H1 (cell line): Measurements from ENCODE around the gene GCSAM. TPM values are rescaled to one million over a fixed set of nuclear protein-coding genes. Genes with fewer than 3 reads are reported as not detected.

Experiments
- CTCF ChIA-PET: fragments of 300-600 bp; sonication (Branson Sonifier 250); formaldehyde crosslinking; loops from one replicate; lab custom pipeline; 2021; ENCODE audit not compliant: partially characterized antibody; lab: Charles Lee
- POLR2A ChIA-PET: fragments of 300-600 bp; sonication (Branson Sonifier 250); formaldehyde crosslinking; loops from one replicate; lab custom pipeline; 2021; ENCODE audit warnings: inconsistent platforms; ENCODE audit not compliant: partially characterized antibody; lab: Charles Lee
- DNase-seq, 2 experiments: peaks; one replicate each; pipeline versions ENCODE4 v3.0.0 to v3.0.0-alpha.2; 2010 to 2022; ENCODE audit warnings: low spot score in 2 of 2, low read depth in 1 of 2, mixed read lengths in 1 of 2
- FAIRE-seq: peaks from 2 replicates; lab custom pipeline; 2011; peaks lifted over from hg19 to GRCh38; lab: Jason Lieb, UNC
- H2AFZ ChIP-seq: 2 replicates; pipeline ENCODE4 v1.8.1; 2012; ENCODE audit warnings: low read length, inconsistent platforms
- H2AK5ac ChIP-seq: 2 replicates; pipeline ENCODE4 v1.6.1; 2013; ENCODE audit warnings: low read depth, low read length
- H2BK120ac ChIP-seq: replicated peaks from 2 replicates; pipeline ENCODE3; 2013; ENCODE audit warnings: low read depth, low read length, inconsistent platforms
- H2BK12ac ChIP-seq: 2 replicates; pipeline ENCODE4 v1.6.1; 2013; ENCODE audit warnings: low read depth, low read length
- H2BK15ac ChIP-seq: 2 replicates; pipeline ENCODE4 v1.6.1; 2013; ENCODE audit warnings: low read length
- H2BK20ac ChIP-seq: 2 replicates; pipeline ENCODE4 v1.6.1; 2013; ENCODE audit warnings: low read length
- H2BK5ac ChIP-seq: 2 replicates; pipeline ENCODE4 v1.6.1; 2013; ENCODE audit warnings: low read depth, low read length
- H3K14ac ChIP-seq: 2 replicates; pipeline ENCODE4 v1.6.1; 2013; ENCODE audit warnings: inconsistent platforms; ENCODE audit not compliant: insufficient read length
- H3K18ac ChIP-seq: 2 replicates; pipeline ENCODE4 v1.6.1; 2013; ENCODE audit warnings: low read length; ENCODE audit errors: extremely low read depth
- H3K23ac ChIP-seq: 2 replicates; pipeline ENCODE4 v1.6.1; 2013; ENCODE audit warnings: inconsistent platforms; ENCODE audit not compliant: insufficient read length
- H3K23me2 ChIP-seq: 2 replicates; pipeline ENCODE4 v1.6.1; 2013; ENCODE audit warnings: low read depth, low read length
- H3K27ac ChIP-seq: 2 replicates; pipeline ENCODE4 v1.6.1; 2011; ENCODE audit warnings: low read depth, low read length, inconsistent platforms
- H3K27me3 ChIP-seq, 4 experiments: replicated peaks in 1 of 4; 1 replicate in 1 of 4; 2 replicates in 3 of 4; pipeline versions ENCODE4 v1.6.1 to v1.8.1; 2011 to 2013; ENCODE audit warnings: low read length in 3 of 4, mild to moderate bottlenecking in 3 of 4, inconsistent platforms in 2 of 4, mixed read lengths in 2 of 4, moderate library complexity in 1 of 4; ENCODE audit not compliant: control insufficient read depth in 3 of 4, insufficient read depth in 3 of 4; ENCODE audit errors: extremely low read depth in 1 of 4
- H3K36me3 ChIP-seq, 4 experiments: 2 replicates each; pipeline versions ENCODE4 v1.6.1 to v1.8.1; 2011 to 2013; ENCODE audit warnings: mild to moderate bottlenecking in 4 of 4, low read length in 3 of 4, moderate library complexity in 2 of 4, control low read depth in 1 of 4, inconsistent platforms in 1 of 4; ENCODE audit not compliant: insufficient read depth in 4 of 4, control insufficient read depth in 2 of 4
- H3K4ac ChIP-seq: replicated peaks from 2 replicates; pipeline ENCODE3; 2013; ENCODE audit warnings: low read length, low read depth, mixed read lengths, inconsistent platforms; ENCODE audit not compliant: insufficient read length
- H3K4me1 ChIP-seq, 4 experiments: replicated peaks in 1 of 4; 1 replicate in 1 of 4; 2 replicates in 3 of 4; pipeline versions ENCODE4 v1.6.1 to v1.8.1; 2011 to 2013; ENCODE audit warnings: low read length in 3 of 4, inconsistent platforms in 2 of 4, mixed read lengths in 1 of 4; ENCODE audit not compliant: insufficient read depth in 4 of 4, control insufficient read depth in 3 of 4
- H3K4me2 ChIP-seq, 2 experiments: 2 replicates each; pipeline versions ENCODE4 v1.6.1 to v1.8.1; 2011 to 2013; ENCODE audit warnings: low read depth in 2 of 2, low read length in 2 of 2, control low read depth in 1 of 2, inconsistent platforms in 1 of 2, mild to moderate bottlenecking in 1 of 2; ENCODE audit not compliant: insufficient read depth in 1 of 2
- H3K4me3 ChIP-seq, 4 experiments: fragments of 200-600, 300-600 bp in 1 of 4; sonication (generic), shearing (Covaris generic), sonication (Bioruptor Twin) in 1 of 4; 2 replicates each; pipeline versions ENCODE4 v1.5.1 to v1.8.1; 2011 to 2016; ENCODE audit warnings: low read length in 4 of 4, low read depth in 3 of 4, control low read depth in 2 of 4, inconsistent platforms in 2 of 4, mild to moderate bottlenecking in 2 of 4, mixed read lengths in 1 of 4, moderate library complexity in 1 of 4; ENCODE audit not compliant: insufficient read depth in 2 of 4; ENCODE audit errors: extremely low read depth in 1 of 4
- H3K56ac ChIP-seq: replicated peaks from 2 replicates; pipeline ENCODE3; 2013; ENCODE audit warnings: low read depth, mild to moderate bottlenecking, mixed read lengths, low read length, inconsistent platforms; ENCODE audit not compliant: insufficient read length
- H3K79me1 ChIP-seq: 2 replicates; pipeline ENCODE4 v1.6.1; 2013; ENCODE audit warnings: low read depth, low read length, control low read depth
- H3K79me2 ChIP-seq, 2 experiments: 2 replicates each; pipeline versions ENCODE4 v1.6.1 to v1.8.1; 2012 to 2013; ENCODE audit warnings: low read length in 2 of 2, mild to moderate bottlenecking in 2 of 2, inconsistent platforms in 1 of 2; ENCODE audit not compliant: insufficient read depth in 2 of 2, control insufficient read depth in 1 of 2
- H3K9ac ChIP-seq, 4 experiments: replicated peaks in 1 of 4; 1 replicate in 1 of 4; 2 replicates in 3 of 4; pipeline versions ENCODE4 v1.6.1 to v1.8.1; 2011 to 2013; ENCODE audit warnings: low read depth in 3 of 4, low read length in 3 of 4, control low read depth in 2 of 4, mild to moderate bottlenecking in 2 of 4, moderate library complexity in 2 of 4, inconsistent platforms in 1 of 4; ENCODE audit errors: extremely low read depth in 1 of 4
- H3K9me3 ChIP-seq, 2 experiments: 2 replicates each; pipeline versions ENCODE4 v1.6.1 to v1.8.1; 2012 to 2013; ENCODE audit warnings: mild to moderate bottlenecking in 2 of 2, moderate library complexity in 2 of 2, control low read depth in 1 of 2, inconsistent platforms in 1 of 2, low read depth in 1 of 2, low read length in 1 of 2, mixed read lengths in 1 of 2; ENCODE audit not compliant: insufficient read depth in 2 of 2
- H4K20me1 ChIP-seq, 2 experiments: replicated peaks in 1 of 2; 2 replicates each; pipeline versions ENCODE3 to v1.8.1; 2011 to 2013; ENCODE audit warnings: inconsistent platforms in 2 of 2, low read length in 2 of 2, mild to moderate bottlenecking in 1 of 2; ENCODE audit not compliant: insufficient read depth in 2 of 2, control insufficient read depth in 1 of 2
- H4K5ac ChIP-seq: 2 replicates; pipeline ENCODE4 v1.6.1; 2013; ENCODE audit warnings: low read length, low read depth, mixed read lengths, inconsistent platforms; ENCODE audit not compliant: insufficient read length
- H4K8ac ChIP-seq: 2 replicates; pipeline ENCODE4 v1.8.0; 2013; ENCODE audit warnings: mild to moderate bottlenecking, moderate library complexity, low read length, inconsistent platforms; ENCODE audit not compliant: insufficient read depth; ENCODE audit errors: extremely low read depth
- H4K91ac ChIP-seq: replicated peaks from 2 replicates; pipeline ENCODE3; 2013; ENCODE audit warnings: low read length, mixed read lengths, inconsistent platforms; ENCODE audit not compliant: insufficient read length
- CBX5 ChIP-seq: fragments of 300-800, 300-1000 bp; sonication (generic); IDR thresholded peaks from 2 replicates; pipeline ENCODE4 v1.7.1; 2016; ENCODE audit warnings: antibody characterized with exemption, low read length, low read depth
- CHD2 ChIP-seq: IDR thresholded peaks from 2 replicates; pipeline ENCODE4 v1.6.1; 2012; ENCODE audit warnings: low read length, improper control_type of control experiment
- GTF2F1 ChIP-seq: IDR thresholded peaks from 2 replicates; pipeline ENCODE4 v1.6.1; 2012; ENCODE audit warnings: low read depth, low read length, improper control_type of control experiment, borderline replicate concordance
- POLR2AphosphoS5 ChIP-seq: IDR thresholded peaks from 2 replicates; pipeline ENCODE4 v1.6.1; 2011; ENCODE audit warnings: low read depth, low read length
- POU5F1 ChIP-seq: IDR thresholded peaks from 2 replicates; pipeline ENCODE4 v1.6.1; 2011; ENCODE audit warnings: low read depth, mild to moderate bottlenecking, low read length, moderate library complexity
- SIN3A ChIP-seq, 2 experiments: IDR thresholded peaks in 1 of 2; conservative IDR thresholded peaks in 1 of 2; 2 replicates each; pipeline ENCODE4 v1.6.1; 2011 to 2012; ENCODE audit warnings: low read length in 2 of 2, improper control_type of control experiment in 1 of 2, low read depth in 1 of 2, mild to moderate bottlenecking in 1 of 2
- WGBS, 2 experiments: shearing (Covaris generic) in 1 of 2; methylation state at CpG; one replicate each; pipeline versions ENCODE4 v1.1.6 to v1.1.7; 2013 to 2015; ENCODE audit warnings: low lambda C conversion rate in 2 of 2, mixed read lengths in 2 of 2, inconsistent platforms in 1 of 2, low coverage in 1 of 2, missing lambda C conversion rate in 1 of 2; ENCODE audit not compliant: insufficient replicate concordance in 2 of 2, insufficient coverage in 1 of 2, insufficient read length in 1 of 2; ENCODE audit errors: extremely low coverage in 1 of 2, missing lambda C conversion rate in 1 of 2; 5-methylcytosine and 5-hydroxymethylcytosine counted together
- polyA plus RNA-seq, 7 experiments: library from polyadenylated mRNA; depleted of rRNA in 3 of 7; stranded (reverse) in 5 of 7; unstranded in 2 of 7; fragments of >200 nt in 5 of 7; fragments of 200-250 nt in 2 of 7; gene quantifications; 1 replicate in 5 of 7; 2 replicates in 1 of 7; 4 replicates in 1 of 7; pipeline versions ENCODE4 v1.2.1 to v1.2.3, GENCODE V29; 2011 to 2013; ENCODE audit warnings: missing spikeins in 2 of 7, mixed read lengths in 2 of 7
- total RNA-seq: library from RNA; stranded (reverse); fragmentation: NEBNext Ultra II Directional; extraction: Animal tissue kit (Norgen Biotek cat#: 25700); gene quantifications from 2 replicates; pipeline ENCODE4 v1.2.1, GENCODE V29; 2021
- TF ChIP-seq, protein P1 (sequence below): IDR thresholded peaks from 2 replicates; pipeline ENCODE4 v1.6.1; 2011; ENCODE audit warnings: low read length, improper control_type of control experiment

Gene GCSAM
- total and polyA plus RNA-seq, 2 of the 8 experiments (the other 6 are each of a cell fraction or from before 2014, with no cell fraction given): not detected

DNA sequence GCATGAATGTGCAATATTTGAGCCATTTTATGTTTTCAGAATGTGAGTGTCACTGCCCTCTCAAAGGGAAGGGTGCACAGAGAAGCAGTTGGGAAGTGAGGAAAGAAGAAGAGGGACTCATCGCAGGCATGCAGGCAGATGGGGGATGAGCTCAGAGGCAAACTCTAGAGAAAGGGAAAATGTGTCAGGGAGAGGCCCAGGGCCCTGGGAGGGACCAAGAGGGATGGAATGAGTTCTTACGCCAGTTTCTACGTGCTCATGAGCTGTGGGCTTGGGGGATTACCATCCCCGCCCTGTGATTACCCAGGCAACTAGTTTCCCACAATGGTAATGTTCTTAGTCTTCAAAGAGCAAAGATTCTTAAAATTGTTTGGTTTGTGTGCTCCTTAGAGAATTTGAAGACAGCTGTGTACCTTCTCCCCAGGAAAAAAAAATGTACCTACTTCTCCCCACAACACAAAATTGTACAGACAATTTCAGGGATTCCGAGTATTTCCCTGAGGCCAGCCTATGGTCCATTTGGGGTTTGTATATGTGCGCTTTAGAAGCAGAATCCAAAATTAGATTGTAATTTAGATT lies 17.8 kb downstream of the GCSAM start:
- Histone ChIP-seq H2BK5ac (no peak overlapping the region), H2AK5ac (no peak overlapping the region), H3K27me3 (no peaks in the 10 kb centered on the region), H3K18ac (no peak overlapping the region), H3K27ac (no peak overlapping the region), H3K23me2 (no peaks in the 10 kb centered on the region), H3K4me3 (no peak overlapping the region), H3K4me2 (no peak overlapping the region), H2AFZ (no peak overlapping the region), H2BK20ac (no peak overlapping the region), H3K79me1 (no peaks in the 10 kb centered on the region), H4K8ac (no peak overlapping the region), H3K79me2 (no peaks in the 10 kb centered on the region), H2BK120ac (no peak overlapping the region), H3K23ac (no peak overlapping the region), H3K36me3 (peaks cover 0 to 8% (median 3%) of the 10 kb centered on the region in 4 experiments; a peak in 6 of 8 replicates), H4K91ac (no peak overlapping the region), H3K9ac (no peak overlapping the region), H2BK15ac (no peak overlapping the region), H3K9me3 (no peaks in the 10 kb centered on the region), H4K5ac (no peak overlapping the region), H3K14ac (no peak overlapping the region), H2BK12ac (no peak overlapping the region), H3K4me1 (peaks cover 0 to 4% (median 2%) of the 10 kb centered on the region in 4 experiments; a peak in 2 of 7 replicates), H3K4ac (no peak overlapping the region), H4K20me1 (no peaks in the 10 kb centered on the region), H3K56ac (no peak overlapping the region)
- WGBS, 2 experiments: 83% methylated on average over 6 of the region's 6 CpGs; no CpG with 5 or more reads in 1 of the 2 experiments
- CTCF ChIA-PET: interaction anchor here (1.3 to 1.4 kb wide), 2 partner anchors 9 to 10 kb away, joined by 3 to 8 read pairs; no protein-coding TSS in a partner anchor
- DNase-seq: no peak
- TF ChIP-seq SIN3A (conservative IDR thresholded peaks at IDR 0.05 in 1 of 2, IDR thresholded peaks at IDR 0.05 in 1 of 2; ENCODE audit: low read depth in 1 of 2, low read length in 2 of 2) (no peak), POLR2AphosphoS5 (no peak), CHD2 (no peak), GTF2F1 (no peak), CBX5 (no peak), POU5F1 (no peak)
- TF ChIP-seq, protein P1, sequence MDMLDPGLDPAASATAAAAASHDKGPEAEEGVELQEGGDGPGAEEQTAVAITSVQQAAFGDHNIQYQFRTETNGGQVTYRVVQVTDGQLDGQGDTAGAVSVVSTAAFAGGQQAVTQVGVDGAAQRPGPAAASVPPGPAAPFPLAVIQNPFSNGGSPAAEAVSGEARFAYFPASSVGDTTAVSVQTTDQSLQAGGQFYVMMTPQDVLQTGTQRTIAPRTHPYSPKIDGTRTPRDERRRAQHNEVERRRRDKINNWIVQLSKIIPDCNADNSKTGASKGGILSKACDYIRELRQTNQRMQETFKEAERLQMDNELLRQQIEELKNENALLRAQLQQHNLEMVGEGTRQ: no peak
- POLR2A ChIA-PET: no interaction called here
- FAIRE-seq: no peak
